IMR-90 (cell line): ENCODE results near the gene CLSTN3. TPM values are rescaled to one million over a fixed set of nuclear protein-coding genes. Genes with fewer than 3 reads are reported as not detected.

Source experiments
- ATAC-seq: fragments of 200-7000 bp; cut with Tn5 transposase; 2 replicates; pipeline ENCODE4 v1.9.1; 2020; ENCODE audit warnings: low read depth, mild to moderate bottlenecking, moderate library complexity
- BruUV-seq: library from RNA; stranded (reverse); fragments of 400-500 nt; replicated peaks from 2 replicates; lab custom pipeline; 2021; lab: Mats Ljungman, UMichigan
- CTCF ChIA-PET: fragments of 300-600 bp; formaldehyde crosslinking; extraction: SDS; loops from one replicate; lab custom pipeline; 2021; ENCODE audit warnings: antibody characterized with exemption; lab: Yijun Ruan, JAX
- POLR2A ChIA-PET: fragments of 300-600 bp; sonication (Branson Sonifier 250); formaldehyde crosslinking; loops from one replicate; lab custom pipeline; 2022; ENCODE audit warnings: antibody characterized with exemption; ENCODE audit not compliant: unreplicated experiment; lab: Charles Lee
- DNase-seq: peaks from one replicate; pipeline ENCODE4 v3.0.0; 2013
- H2AFZ ChIP-seq: replicated peaks from 2 replicates; pipeline ENCODE3; 2013; ENCODE audit warnings: low read length, mild to moderate bottlenecking; ENCODE audit not compliant: poor library complexity
- H2AK5ac ChIP-seq: 2 replicates; pipeline ENCODE4 v1.6.1; 2013; ENCODE audit warnings: low read depth, low read length, inconsistent platforms
- H2AK9ac ChIP-seq: replicated peaks from 2 replicates; pipeline ENCODE3; 2013; ENCODE audit warnings: mild to moderate bottlenecking, low read depth, low read length, moderate library complexity; ENCODE audit not compliant: poor library complexity
- H2BK120ac ChIP-seq: 2 replicates; pipeline ENCODE4 v1.6.1; 2013; ENCODE audit warnings: low read depth, low read length, inconsistent platforms
- H2BK15ac ChIP-seq: 3 replicates; pipeline ENCODE4 v1.6.1; 2013; ENCODE audit warnings: low read depth, low read length, inconsistent platforms
- H2BK20ac ChIP-seq: 2 replicates; pipeline ENCODE4 v1.6.1; 2013; ENCODE audit warnings: low read depth, mild to moderate bottlenecking, inconsistent platforms, low read length, moderate library complexity
- H2BK5ac ChIP-seq: 2 replicates; pipeline ENCODE4 v1.6.1; 2013; ENCODE audit warnings: mild to moderate bottlenecking, low read depth, low read length, inconsistent platforms; ENCODE audit not compliant: poor library complexity, severe bottlenecking
- H3K14ac ChIP-seq: replicated peaks from 2 replicates; pipeline ENCODE4 v1.6.1; 2013; ENCODE audit warnings: low read depth, low read length, inconsistent platforms
- H3K18ac ChIP-seq: 2 replicates; pipeline ENCODE4 v1.6.1; 2013; ENCODE audit warnings: low read depth, low read length, control low read depth
- H3K23ac ChIP-seq: 2 replicates; pipeline ENCODE4 v1.6.1; 2013; ENCODE audit warnings: low read depth, low read length, inconsistent platforms
- H3K27ac ChIP-seq: 2 replicates; pipeline ENCODE4 v1.5.1; 2013; ENCODE audit warnings: mild to moderate bottlenecking, control low read depth, low read length; ENCODE audit not compliant: insufficient read depth
- H3K27me3 ChIP-seq: 2 replicates; pipeline ENCODE4 v1.6.1; 2013; ENCODE audit warnings: low read length; ENCODE audit not compliant: control insufficient read depth, insufficient read depth
- H3K36me3 ChIP-seq: 2 replicates; pipeline ENCODE4 v1.6.1; 2013; ENCODE audit warnings: low read length, mixed read lengths; ENCODE audit not compliant: control insufficient read depth, insufficient read depth
- H3K4ac ChIP-seq: 2 replicates; pipeline ENCODE4 v1.6.1; 2013; ENCODE audit warnings: low read depth, low read length, inconsistent platforms
- H3K4me1 ChIP-seq: 2 replicates; pipeline ENCODE4 v1.6.1; 2013; ENCODE audit warnings: low read length, mixed read lengths; ENCODE audit not compliant: control insufficient read depth, insufficient read depth
- H3K4me2 ChIP-seq: 2 replicates; pipeline ENCODE4 v1.6.1; 2013; ENCODE audit warnings: low read depth, mild to moderate bottlenecking, control low read depth, low read length, moderate library complexity
- H3K4me3 ChIP-seq: 2 replicates; pipeline ENCODE4 v1.5.1; 2013; ENCODE audit warnings: low read depth, mild to moderate bottlenecking, control low read depth, low read length, moderate library complexity; ENCODE audit not compliant: insufficient read depth
- H3K56ac ChIP-seq: 2 replicates; pipeline ENCODE4 v1.6.1; 2013; ENCODE audit warnings: low read length, inconsistent platforms; ENCODE audit not compliant: insufficient read depth; ENCODE audit errors: extremely low read depth
- H3K79me1 ChIP-seq, 2 experiments: 2 replicates each; pipeline ENCODE4 v1.6.1; 2013; ENCODE audit warnings: low read length in 2 of 2, inconsistent platforms in 1 of 2, low read depth in 1 of 2
- H3K9ac ChIP-seq: 2 replicates; pipeline ENCODE4 v1.6.1; 2013; ENCODE audit warnings: low read depth, low read length, control low read depth
- H3K9me1 ChIP-seq: 2 replicates; pipeline ENCODE4 v1.6.1; 2013; ENCODE audit warnings: low read length, inconsistent platforms; ENCODE audit not compliant: insufficient read depth
- H3K9me3 ChIP-seq: 2 replicates; pipeline ENCODE4 v1.6.1; 2013; ENCODE audit warnings: low read length; ENCODE audit not compliant: control insufficient read depth, insufficient read depth
- H4K20me1 ChIP-seq: 2 replicates; pipeline ENCODE4 v1.6.1; 2013; ENCODE audit warnings: low read length, inconsistent platforms; ENCODE audit not compliant: insufficient read depth
- H4K5ac ChIP-seq: 2 replicates; pipeline ENCODE4 v1.6.1; 2013; ENCODE audit warnings: mild to moderate bottlenecking, low read depth, low read length, control low read depth
- H4K8ac ChIP-seq, 2 experiments: 2 replicates each; pipeline ENCODE4 v1.6.1; 2013; ENCODE audit warnings: low read depth in 2 of 2, low read length in 2 of 2, control low read depth in 1 of 2, inconsistent platforms in 1 of 2
- H4K91ac ChIP-seq: 2 replicates; pipeline ENCODE4 v1.6.1; 2013; ENCODE audit warnings: low read depth, low read length, inconsistent platforms; ENCODE audit not compliant: insufficient read depth
- BHLHE40 ChIP-seq: fragments of 150-350 bp; IDR thresholded peaks from 2 replicates; pipeline ENCODE4 v1.6.1; 2016; ENCODE audit warnings: mild to moderate bottlenecking, low read depth, low read length
- CEBPB ChIP-seq: IDR thresholded peaks from 2 replicates; pipeline ENCODE4 v1.6.1; 2012; ENCODE audit warnings: low read depth, low read length, improper control_type of control experiment
- CHD1 ChIP-seq: IDR thresholded peaks from 2 replicates; pipeline ENCODE4 v1.6.1; 2012; ENCODE audit warnings: low read depth, low read length, improper control_type of control experiment
- CTCF ChIP-seq: conservative IDR thresholded peaks from 2 replicates; pipeline ENCODE4 v1.5.1; 2012; ENCODE audit warnings: mild to moderate bottlenecking, low read depth, low read length, improper control_type of control experiment
- ELK1 ChIP-seq: fragments of 150-350 bp; IDR thresholded peaks from 2 replicates; pipeline ENCODE4 v1.6.1; 2016; ENCODE audit warnings: low read depth, mild to moderate bottlenecking, low read length, moderate library complexity, borderline replicate concordance
- FOS ChIP-seq: fragments of 150-350 bp; IDR thresholded peaks from 2 replicates; pipeline ENCODE4 v1.6.1; 2016; ENCODE audit warnings: low read depth, low read length
- MAFK ChIP-seq: IDR thresholded peaks from 2 replicates; pipeline ENCODE4 v1.6.1; 2012; ENCODE audit warnings: low read depth, low read length, improper control_type of control experiment
- MAZ ChIP-seq: IDR thresholded peaks from 2 replicates; pipeline ENCODE4 v1.6.1; 2012; ENCODE audit warnings: low read depth, mild to moderate bottlenecking, low read length, improper control_type of control experiment, moderate library complexity, borderline replicate concordance
- NFE2L2 ChIP-seq: fragments of 150-350 bp; IDR thresholded peaks from 2 replicates; pipeline ENCODE4 v1.6.1; 2016; ENCODE audit warnings: low read depth, mild to moderate bottlenecking, low read length
- POLR2A ChIP-seq: IDR thresholded peaks from 2 replicates; pipeline ENCODE4 v1.6.1; 2012; ENCODE audit warnings: mild to moderate bottlenecking, low read depth, low read length
- RAD21 ChIP-seq: IDR thresholded peaks from 2 replicates; pipeline ENCODE4 v1.6.1; 2012; ENCODE audit warnings: low read length, improper control_type of control experiment
- RCOR1 ChIP-seq: IDR thresholded peaks from 2 replicates; pipeline ENCODE4 v1.6.1; 2012; ENCODE audit warnings: mild to moderate bottlenecking, low read length, improper control_type of control experiment; ENCODE audit not compliant: insufficient replicate concordance
- SMC3 ChIP-seq: fragments of 150-350 bp; IDR thresholded peaks from 2 replicates; pipeline ENCODE4 v1.6.1; 2016; ENCODE audit warnings: low read depth, mild to moderate bottlenecking, antibody characterized with exemption, low read length, moderate library complexity
- USF2 ChIP-seq: fragments of 150-350 bp; IDR thresholded peaks from 2 replicates; pipeline ENCODE4 v1.6.1; 2017; ENCODE audit warnings: mild to moderate bottlenecking, antibody characterized with exemption, low read length, low read depth
- WGBS, 2 experiments: methylation state at CpG; one replicate each; pipeline versions ENCODE4 v1.1.5 to v1.1.7; 2013; ENCODE audit warnings: missing lambda C conversion rate in 2 of 2; ENCODE audit not compliant: insufficient read length in 1 of 2; ENCODE audit errors: extremely low coverage in 2 of 2; 5-methylcytosine and 5-hydroxymethylcytosine counted together
- dilution Hi-C: fragments of 300-500 bp; cut with HindIII; formaldehyde crosslinking; loops from one replicate; pipeline ENCODE4 v1.14.3; 2018; ENCODE audit warnings: low sequenced_read_pairs; ENCODE audit not compliant: unreplicated experiment
- in situ Hi-C: fragments of 300-500 bp; cut with MboI; formaldehyde crosslinking; loops from 3 replicates; pipeline ENCODE4 v1.14.3; 2019; ENCODE audit warnings: low sequenced_read_pairs, inconsistent platforms, mixed read lengths
- intact Hi-C: fragments of 100-400 bp; cut with micrococcal nuclease; formaldehyde crosslinking; loops from 2 replicates; pipeline ENCODE4 v1.10.0; 2022
- polyA plus RNA-seq, 3 experiments: library from polyadenylated mRNA; depleted of rRNA; stranded (reverse); fragments of >200 nt; gene quantifications; 2 replicates each; pipeline ENCODE4 v1.2.3, GENCODE V29; 2012; ENCODE audit warnings: low replicate concordance in 1 of 3
- total RNA-seq: library from RNA; depleted of rRNA; stranded (reverse); fragments of >200 nt; gene quantifications from 2 replicates; pipeline ENCODE4 v1.2.3, GENCODE V29; 2012

The CLSTN3 gene
- total and polyA plus RNA-seq, 2 of the 4 experiments (the other 2 are of a cell fraction), result 4.1 to 16.4 TPM

- H3K9me3 ChIP-seq, result no peaks in the 10 kb centered on the region
- H2BK20ac ChIP-seq, result no peak overlapping the region
- dilution Hi-C loops, result no loop called here
- peak overlapping the region; percentile 25 for H2AFZ ChIP-seq
- peaks cover 6% of the 10 kb centered on the region; the same call in 1 of the 2 replicates for H3K4me1 ChIP-seq
- TF ChIP-seq BHLHE40, result no peak
- no peak for TF ChIP-seq NFE2L2
- no peak for TF ChIP-seq CTCF
- TF ChIP-seq FOS, result no peak
- TF ChIP-seq POLR2A, result no peak
- no peak for TF ChIP-seq MAFK
- no peak for TF ChIP-seq USF2
- TF ChIP-seq MAZ, result no peak
- TF ChIP-seq CEBPB, result no peak
- TF ChIP-seq RAD21, result no peak
- TF ChIP-seq SMC3, result no peak
- no peak for TF ChIP-seq RCOR1
- no peak for TF ChIP-seq CHD1
- no peak for TF ChIP-seq ELK1
- H3K18ac ChIP-seq, result no peak overlapping the region
- H2BK5ac ChIP-seq, result no peak overlapping the region
- WGBS, 2 experiments, result 60% methylated on average over 2 of the region's 7 CpGs; no CpG with 5 or more reads in 1 of the 2 experiments
- BruUV-seq, result no TSS peak
- POLR2A ChIA-PET, result interaction anchor here (0.6 kb wide), 1 partner anchor 51 kb away, joined by 5 read pairs; no protein-coding TSS in a partner anchor
- no peak overlapping the region for H3K56ac ChIP-seq
- H2BK120ac ChIP-seq, result no peak overlapping the region
- H3K4me2 ChIP-seq, result peak overlapping the region; percentile 98; the same call in 1 of the 2 replicates
- intact Hi-C loops, result no loop called here
- H3K4me3 ChIP-seq, result no peak overlapping the region
- ATAC-seq (no peak), DNase-seq (no peak)
- no peak overlapping the region for H2AK5ac ChIP-seq
- H3K23ac ChIP-seq, result no peak overlapping the region
- in situ Hi-C loops, result no loop called here
- no peak overlapping the region for H4K91ac ChIP-seq
- no peak overlapping the region for H2BK15ac ChIP-seq
- H3K9me1 ChIP-seq, result peaks cover 12% of the 10 kb centered on the region; the same call in 1 of the 2 replicates
- CTCF ChIA-PET, result no interaction called here
- H4K8ac ChIP-seq, result no peak overlapping the region
- peak overlapping the region; percentile 1 for H2AK9ac ChIP-seq
- no peak overlapping the region for H4K5ac ChIP-seq
- H3K14ac ChIP-seq, result no peak overlapping the region
- 0 out of 4 replicates have a peak, but pooled peaks cover 0 to 6% of the 10 kb centered on the region in 2 experiments for H3K79me1 ChIP-seq
- no peak overlapping the region for H3K27ac ChIP-seq
- no peak overlapping the region for H3K4ac ChIP-seq
- H3K36me3 ChIP-seq, result peaks cover 29% of the 10 kb centered on the region
- no peak overlapping the region for H3K9ac ChIP-seq
- no peaks in the 10 kb centered on the region for H3K27me3 ChIP-seq
- H4K20me1 ChIP-seq, result no peaks in the 10 kb centered on the region
These were observed 1.3 kb downstream of the CLSTN3 start for GRCh38 chr12:7131502-7131866.
